Right kidney (tissue), 1 donor: Measurements from ENCODE around the gene KRTAP6-2.

Experiments used
- DNase-seq: peaks from one replicate; pipeline ENCODE4 v3.0.0-alpha.2; 2016

The KRTAP6-2 gene

GRCh38 chr21:30567617-30568016 is 31.1 kb downstream of the KRTAP6-2 start:
- DNase-seq, result no peak

- DNase-seq, result no peak
Observed at GRCh38 chr21:30563630-30564029, 35.1 kb downstream of the KRTAP6-2 start.

GRCh38 chr21:30563072-30563471 is 35.6 kb downstream of the KRTAP6-2 start:
- DNase-seq, result no peak

GRCh38 chr21:30561957-30562356 is 36.7 kb downstream of the KRTAP6-2 start:
- no peak for DNase-seq

GRCh38 chr21:30561264-30561895 is 37.3 kb downstream of the KRTAP6-2 start, which contains the start of gene KRTAP19-7:
Gene KRTAP19-7 (minus strand): TSS chr21:30561314. CDS start chr21:30561289, 25 bp downstream.
- no peak for DNase-seq

GRCh38 chr21:30555095-30555494 is 43.6 kb downstream of the KRTAP6-2 start:
- no peak for DNase-seq

GRCh38 chr21:30552782-30553181 is 45.9 kb downstream of the KRTAP6-2 start:
- DNase-seq, result no peak
